ENCODE results near the gene NUDT12. TPM values are rescaled to one million over a fixed set of nuclear protein-coding genes. Genes with fewer than 3 reads are reported as not detected.

The NUDT12 gene
- total RNA-seq, 1 experiment from 2014 or later: 12.3 TPM

- H3K36me3 ChIP-seq (ENCODE audit: control insufficient read depth, insufficient read depth, low read length): no peaks in the 10 kb centered on the region
- H3K4me1 ChIP-seq: no peaks in the 10 kb centered on the region
- no peaks in the 10 kb centered on the region for H3K27me3 ChIP-seq (replicated peaks; ENCODE audit: control insufficient read depth, insufficient read depth, low read length)
- no peaks in the 10 kb centered on the region for H3K36me3 Mint-ChIP-seq (ENCODE audit: insufficient read depth, unreplicated experiment)
- H3K9me3 ChIP-seq: no peaks in the 10 kb centered on the region
- BruUV-seq (replicated peaks): no TSS peak
- H3K9me3 Mint-ChIP-seq (ENCODE audit: unreplicated experiment): no peaks in the 10 kb centered on the region
- H3K4me3 Mint-ChIP-seq (ENCODE audit: unreplicated experiment): no peak overlapping the region
- H3K27me3 Mint-ChIP-seq (ENCODE audit: insufficient read depth, unreplicated experiment): no peaks in the 10 kb centered on the region
- ChIA-PET POLR2A (no interaction called here), CTCF (no interaction called here)
- DNase-seq: no peak
- H3K4me3 ChIP-seq (ENCODE audit: low read depth, low read length): no peak overlapping the region
- TF ChIP-seq CTCF (IDR thresholded peaks at IDR 0.05; ENCODE audit: insufficient read depth in 1 of 2, low read depth in 1 of 2, low read length in 1 of 2, severe bottlenecking in 1 of 2, unreplicated experiment in 1 of 2): no peak
- no peaks in the 10 kb centered on the region for H3K4me1 Mint-ChIP-seq (ENCODE audit: low read depth, unreplicated experiment)
- intact Hi-C loops (cut with micrococcal nuclease; ENCODE audit: unreplicated experiment): no loop called here
- H3K27ac Mint-ChIP-seq (ENCODE audit: unreplicated experiment): no peak overlapping the region
These were observed 21.0 kb downstream of the NUDT12 start for GRCh38 chr5:103541569-103541968.

- H3K27me3 Mint-ChIP-seq (ENCODE audit: insufficient read depth, unreplicated experiment): peaks cover 3% of the 10 kb centered on the region
- Histone ChIP-seq H3K4me1 (no peaks in the 10 kb centered on the region), H3K36me3 (ENCODE audit: control insufficient read depth, insufficient read depth, low read length) (no peaks in the 10 kb centered on the region), H3K4me3 (ENCODE audit: low read depth, low read length) (no peak overlapping the region), H3K9me3 (no peaks in the 10 kb centered on the region), H3K27me3 (replicated peaks; ENCODE audit: control insufficient read depth, insufficient read depth, low read length) (no peaks in the 10 kb centered on the region)
- no peaks in the 10 kb centered on the region for H3K9me3 Mint-ChIP-seq (ENCODE audit: unreplicated experiment)
- TF ChIP-seq CTCF (IDR thresholded peaks at IDR 0.05; ENCODE audit: insufficient read depth in 1 of 2, low read depth in 1 of 2, low read length in 1 of 2, severe bottlenecking in 1 of 2, unreplicated experiment in 1 of 2): no peak
- H3K4me3 Mint-ChIP-seq (ENCODE audit: unreplicated experiment): no peak overlapping the region
- H3K4me1 Mint-ChIP-seq (ENCODE audit: low read depth, unreplicated experiment): no peaks in the 10 kb centered on the region
- ChIA-PET POLR2A (no interaction called here), CTCF (no interaction called here)
- BruUV-seq (replicated peaks): no TSS peak
- H3K36me3 Mint-ChIP-seq (ENCODE audit: insufficient read depth, unreplicated experiment): no peaks in the 10 kb centered on the region
- no peak for DNase-seq
- intact Hi-C loops (cut with micrococcal nuclease; ENCODE audit: unreplicated experiment): no loop called here
- no peak overlapping the region for H3K27ac Mint-ChIP-seq (ENCODE audit: unreplicated experiment)
These were observed 21.5 kb downstream of the NUDT12 start for GRCh38 chr5:103541114-103541513.

GRCh38 chr5:103539376-103540330 lies 22.9 kb downstream of the NUDT12 start:
- Mint-ChIP-seq H3K36me3 (ENCODE audit: insufficient read depth, unreplicated experiment) (no peaks in the 10 kb centered on the region), H3K4me3 (ENCODE audit: unreplicated experiment) (no peak overlapping the region), H3K27ac (ENCODE audit: unreplicated experiment) (no peak overlapping the region), H3K27me3 (ENCODE audit: insufficient read depth, unreplicated experiment) (peaks cover 9% of the 10 kb centered on the region), H3K9me3 (ENCODE audit: unreplicated experiment) (no peaks in the 10 kb centered on the region), H3K4me1 (ENCODE audit: low read depth, unreplicated experiment) (no peaks in the 10 kb centered on the region)
- ChIA-PET POLR2A (no interaction called here), CTCF (no interaction called here)
- no peaks in the 10 kb centered on the region for H3K27me3 ChIP-seq (replicated peaks; ENCODE audit: control insufficient read depth, insufficient read depth, low read length)
- BruUV-seq (replicated peaks): no TSS peak
- no peak for TF ChIP-seq CTCF (IDR thresholded peaks at IDR 0.05; ENCODE audit: insufficient read depth in 1 of 2, low read depth in 1 of 2, low read length in 1 of 2, severe bottlenecking in 1 of 2, unreplicated experiment in 1 of 2)
- H3K9me3 ChIP-seq: no peaks in the 10 kb centered on the region
- H3K4me3 ChIP-seq (ENCODE audit: low read depth, low read length): no peak overlapping the region
- intact Hi-C loops (cut with micrococcal nuclease; ENCODE audit: unreplicated experiment): no loop called here
- no peaks in the 10 kb centered on the region for H3K36me3 ChIP-seq (ENCODE audit: control insufficient read depth, insufficient read depth, low read length)
- DNase-seq: no peak
- H3K4me1 ChIP-seq: no peaks in the 10 kb centered on the region
